Stimulated activated CD4-positive, alpha-beta T cell treated with anti-CD3 and anti-CD28 coated beads, Interleukin-4, amount 100 ng/mL, for 4 hours (primary cell): Measurements from ENCODE around the gene ATP1B2.

Experiments used
- DNase-seq, 2 experiments: peaks; one replicate each; pipeline ENCODE4 v3.0.0-alpha.2; 2020

ATP1B2 gene

GRCh38 chr17:7686222-7687071 lies 35.7 kb downstream of the ATP1B2 start:
- DNase-seq: peak; percentile 67 to 72

GRCh38 chr17:7687072-7687907 lies 36.6 kb downstream of the ATP1B2 start, which contains the start of gene TP53:
Gene TP53, minus strand, starts transcription at chr17:7687490. Its CDS starts 10,896 bp downstream, at chr17:7676594.
- peak; percentile 73 to 87 for DNase-seq

- DNase-seq: peak; percentile 93 to 94
Measured at GRCh38 chr17:7687908-7688807, 37.4 kb downstream of the ATP1B2 start, which contains the start of gene WRAP53. Gene WRAP53, plus strand, starts transcription at chr17:7688477. Its CDS starts 172 bp downstream, at chr17:7688649.

GRCh38 chr17:7688808-7689316 lies 38.1 kb downstream of the ATP1B2 start:
- no peak for DNase-seq

- no peak for DNase-seq
Measured at GRCh38 chr17:7695586-7695985, 44.9 kb downstream of the ATP1B2 start.

- DNase-seq: no peak
Measured at GRCh38 chr17:7697828-7698588, 47.3 kb downstream of the ATP1B2 start.

- DNase-seq: no peak
Measured at GRCh38 chr17:7700510-7700909, 49.8 kb downstream of the ATP1B2 start.

GRCh38 chr17:7701681-7702080 lies 51.0 kb downstream of the ATP1B2 start:
- DNase-seq: no peak

- no peak for DNase-seq
Measured at GRCh38 chr17:7702776-7703175, 52.0 kb downstream of the ATP1B2 start.

- no peak for DNase-seq
Measured at GRCh38 chr17:7703584-7704479, 53.1 kb downstream of the ATP1B2 start.

- DNase-seq: peak in 1 of 2 experiments; percentile 31
Measured at GRCh38 chr17:7704601-7705268, 54.0 kb downstream of the ATP1B2 start, which contains the start of gene EFNB3. Gene EFNB3, plus strand, starts transcription at chr17:7705202. Its CDS starts 397 bp downstream, at chr17:7705599.

GRCh38 chr17:7705269-7706255 lies 54.8 kb downstream of the ATP1B2 start:
- DNase-seq: no peak

GRCh38 chr17:7706631-7707354 lies 56.1 kb downstream of the ATP1B2 start:
- DNase-seq: no peak
